Measurements from ENCODE around the gene QSOX1.

GRCh38 chr1:180170546-180171151 lies 16.0 kb downstream of the QSOX1 start:
- TF ChIP-seq CTCF (IDR thresholded peaks at IDR 0.05 in 4 of 5, conservative IDR thresholded peaks at IDR 0.05 in 1 of 5): no peak
- TF ChIP-seq POLR2A (IDR thresholded peaks at IDR 0.05): no peak
